DMS 273 (cell line): ENCODE data around the gene KLHDC7A.
"Not testable (repeated sequence)": the region's sequence is repeated elsewhere in the genome, so short reads cannot be mapped to it uniquely, and the experiment has no call there.

Experiments
- DNase-seq: peaks from one replicate; lab custom pipeline; 2025; ENCODE audit not compliant: unreplicated experiment; lab: John Stamatoyannopoulos, UW

The KLHDC7A gene

GRCh38 chr1:18480315-18481189 lies at the start of gene KLHDC7A:
KLHDC7A (plus strand) TSS chr1:18480930; CDS start chr1:18480982, 52 bp downstream.
- no peak for DNase-seq

GRCh38 chr1:18434041-18434440 lies 46.7 kb upstream of the KLHDC7A start:
- DNase-seq, result no peak

GRCh38 chr1:18440385-18441226 lies 40.1 kb upstream of the KLHDC7A start:
- DNase-seq, result no peak

GRCh38 chr1:18443587-18444520 lies 36.9 kb upstream of the KLHDC7A start:
- no peak for DNase-seq

- no peak for DNase-seq
Measured at GRCh38 chr1:18444563-18444962, 36.2 kb upstream of the KLHDC7A start.

- no peak for DNase-seq
Measured at GRCh38 chr1:18446751-18447150, 34.0 kb upstream of the KLHDC7A start.

GRCh38 chr1:18447509-18448220 lies 33.1 kb upstream of the KLHDC7A start:
- DNase-seq, result no peak

GRCh38 chr1:18448889-18449288 lies 31.8 kb upstream of the KLHDC7A start:
- no peak for DNase-seq

- DNase-seq, result peak; percentile 67
Measured at GRCh38 chr1:18452550-18452949, 28.2 kb upstream of the KLHDC7A start.

- no peak for DNase-seq
Measured at GRCh38 chr1:18458133-18459092, 22.3 kb upstream of the KLHDC7A start.

GRCh38 chr1:18461656-18462055 lies 19.1 kb upstream of the KLHDC7A start:
- DNase-seq, result no peak

GRCh38 chr1:18462517-18462916 lies 18.2 kb upstream of the KLHDC7A start:
- not testable (repeated sequence) for DNase-seq

- no peak for DNase-seq
Measured at GRCh38 chr1:18463063-18463462, 17.7 kb upstream of the KLHDC7A start.

- no peak for DNase-seq
Measured at GRCh38 chr1:18463984-18464664, 16.6 kb upstream of the KLHDC7A start.

GRCh38 chr1:18464665-18465050 lies 16.1 kb upstream of the KLHDC7A start:
- DNase-seq, result no peak

GRCh38 chr1:18466676-18467075 lies 14.1 kb upstream of the KLHDC7A start:
- DNase-seq, result no peak

- DNase-seq, result no peak
Measured at GRCh38 chr1:18468570-18468969, 12.2 kb upstream of the KLHDC7A start.

GRCh38 chr1:18469514-18469913 lies 11.2 kb upstream of the KLHDC7A start:
- no peak for DNase-seq
